PC-3 (cell line): ENCODE data around the gene LRRC7. TPM values are rescaled to one million over a fixed set of nuclear protein-coding genes. Genes with fewer than 3 reads are reported as not detected.

Source experiments
- ATAC-seq: fragments of 200-7000 bp; cut with Tn5 transposase; 2 replicates; pipeline ENCODE4 v1.9.1; 2020; ENCODE audit warnings: mild to moderate bottlenecking, moderate library complexity
- BruUV-seq: library from RNA; stranded (reverse); fragments of 400-500 nt; replicated peaks from 2 replicates; lab custom pipeline; 2021; lab: Mats Ljungman, UMichigan
- CTCF ChIA-PET: fragments of 300-600 bp; sonication (Branson Sonifier 250); formaldehyde crosslinking; loops from one replicate; lab custom pipeline; 2022; ENCODE audit warnings: antibody characterized with exemption; lab: Charles Lee
- POLR2A ChIA-PET: fragments of 300-600 bp; sonication (Branson Sonifier 250); formaldehyde crosslinking; loops from one replicate; lab custom pipeline; 2022; ENCODE audit warnings: antibody characterized with exemption; ENCODE audit not compliant: unreplicated experiment; lab: Charles Lee
- DNase-seq: peaks from one replicate; pipeline ENCODE4 v3.0.0-alpha.2; 2015
- H2AFZ ChIP-seq: fragments of 300-600 bp; sonication (generic); 2 replicates; pipeline ENCODE4 v1.6.0; 2016; ENCODE audit warnings: antibody characterized with exemption, low read length
- H3F3A ChIP-seq: fragments of 300-600 bp; sonication (generic); one replicate; pipeline ENCODE4 v1.6.0; 2017; ENCODE audit warnings: antibody characterized with exemption, low read length, control low read depth, mild to moderate bottlenecking; ENCODE audit not compliant: unreplicated experiment
- H3K27ac ChIP-seq: fragments of 300-600 bp; sonication (generic); 2 replicates; pipeline ENCODE4 v1.5.1; 2016; ENCODE audit warnings: mild to moderate bottlenecking, low read length
- H3K27me3 ChIP-seq: fragments of 300-600 bp; sonication (generic); 2 replicates; pipeline ENCODE4 v1.6.1; 2016; ENCODE audit warnings: low read length, mixed read lengths
- H3K36me3 ChIP-seq: fragments of 300-600 bp; sonication (generic); 2 replicates; pipeline ENCODE4 v1.6.1; 2016; ENCODE audit warnings: low read depth, mixed run types, low read length, mixed read lengths
- H3K4me1 ChIP-seq: fragments of 300-600 bp; sonication (generic); 2 replicates; pipeline ENCODE4 v1.5.1; 2016; ENCODE audit warnings: low read length; ENCODE audit not compliant: insufficient read depth
- H3K4me2 ChIP-seq: fragments of 300-600 bp; sonication (generic); 2 replicates; pipeline ENCODE4 v1.6.0; 2016; ENCODE audit warnings: low read length
- H3K4me3 ChIP-seq: fragments of 300-600 bp; sonication (generic); 2 replicates; pipeline ENCODE4 v1.5.1; 2016; ENCODE audit warnings: mild to moderate bottlenecking, low read length, mixed read lengths
- H3K79me2 ChIP-seq: fragments of 300-600 bp; sonication (generic); 2 replicates; pipeline ENCODE4 v1.6.1; 2017; ENCODE audit warnings: low read length, mixed read lengths
- H3K9ac ChIP-seq: fragments of 300-600 bp; sonication (generic); 2 replicates; pipeline ENCODE4 v1.6.0; 2016; ENCODE audit warnings: mild to moderate bottlenecking, low read length
- H3K9me2 ChIP-seq: fragments of 300-600 bp; sonication (generic); replicated peaks from 2 replicates; pipeline ENCODE4 v1.6.1; 2016; ENCODE audit warnings: mixed run types, low read length, mixed read lengths
- H3K9me3 ChIP-seq: fragments of 300-600 bp; sonication (generic); 2 replicates; pipeline ENCODE4 v1.6.1; 2016; ENCODE audit warnings: low read length, mixed read lengths
- H4K20me1 ChIP-seq: fragments of 300-600 bp; sonication (generic); 2 replicates; pipeline ENCODE4 v1.6.1; 2016; ENCODE audit warnings: low read length, mixed read lengths
- CTCF ChIP-seq: fragments of 300-600 bp; sonication (generic); conservative IDR thresholded peaks from 2 replicates; pipeline ENCODE4 v1.5.1; 2017; ENCODE audit warnings: antibody characterized with exemption, low read depth, mild to moderate bottlenecking, low read length
- EZH2 ChIP-seq: fragments of 300-600 bp; sonication (generic); IDR thresholded peaks from one replicate; pipeline ENCODE4 v1.6.1; 2017; ENCODE audit warnings: antibody characterized with exemption, mild to moderate bottlenecking, low read length; ENCODE audit not compliant: unreplicated experiment
- EZH2phosphoT487 ChIP-seq: fragments of 300-600 bp; sonication (generic); IDR thresholded peaks from 2 replicates; pipeline ENCODE4 v1.6.1; 2018; ENCODE audit warnings: mild to moderate bottlenecking, antibody characterized with exemption, low read length, borderline replicate concordance
- intact Hi-C: fragments of 100-400 bp; cut with micrococcal nuclease; formaldehyde crosslinking; loops from 2 replicates; pipeline ENCODE4 v1.9.0; 2023
- total RNA-seq: library from RNA; depleted of rRNA; stranded (reverse); fragments of >200 nt; gene quantifications from 2 replicates; pipeline ENCODE4 v1.2.3, GENCODE V29; 2014

LRRC7 gene
- total RNA-seq, 1 experiment from 2014 or later, result 0.04 TPM

GRCh38 chr1:69568421-69569174 lies 876 bp downstream of the LRRC7 start:
- DNase-seq (no peak), ATAC-seq (no peak)
- peaks cover 3% of the 10 kb centered on the region; the same call in 1 of the 2 replicates for H3K4me1 ChIP-seq
- H2AFZ ChIP-seq, result no peak overlapping the region; the same call in 1 of the 2 replicates
- no TSS peak for BruUV-seq
- no peaks in the 10 kb centered on the region for H4K20me1 ChIP-seq
- no peaks in the 10 kb centered on the region for H3F3A ChIP-seq
- POLR2A ChIA-PET, result no interaction called here
- no peak for TF ChIP-seq CTCF
- no peak for TF ChIP-seq EZH2phosphoT487
- TF ChIP-seq EZH2, result no peak
- no peaks in the 10 kb centered on the region for H3K79me2 ChIP-seq
- CTCF ChIA-PET, result no interaction called here
- H3K9me3 ChIP-seq, result no peaks in the 10 kb centered on the region
- H3K9me2 ChIP-seq, result no peaks in the 10 kb centered on the region
- no peak overlapping the region for H3K27ac ChIP-seq
- intact Hi-C loops, result no loop called here
- H3K36me3 ChIP-seq, result no peaks in the 10 kb centered on the region
- H3K4me3 ChIP-seq, result no peak overlapping the region
- peaks cover 57% of the 10 kb centered on the region for H3K27me3 ChIP-seq
- no peak overlapping the region for H3K9ac ChIP-seq
- peak overlapping the region; percentile 65; the same call in 1 of the 2 replicates for H3K4me2 ChIP-seq

GRCh38 chr1:69569175-69569541 lies 1.4 kb downstream of the LRRC7 start:
- ChIA-PET CTCF (no interaction called here), POLR2A (no interaction called here)
- BruUV-seq, result no TSS peak
- DNase-seq (no peak), ATAC-seq (no peak)
- TF ChIP-seq EZH2phosphoT487 (no peak), EZH2 (no peak), CTCF (no peak)
- Histone ChIP-seq H3K9me3 (no peaks in the 10 kb centered on the region), H3K27ac (no peak overlapping the region), H3F3A (no peaks in the 10 kb centered on the region), H3K36me3 (no peaks in the 10 kb centered on the region), H2AFZ (no peak overlapping the region), H3K27me3 (peaks cover 57% of the 10 kb centered on the region), H3K9ac (no peak overlapping the region), H3K79me2 (no peaks in the 10 kb centered on the region), H3K4me3 (no peak overlapping the region), H3K4me1 (peaks cover 3% of the 10 kb centered on the region; the same call in 1 of the 2 replicates), H3K4me2 (no peak overlapping the region), H3K9me2 (no peaks in the 10 kb centered on the region), H4K20me1 (no peaks in the 10 kb centered on the region)
- intact Hi-C loops, result no loop called here

- Histone ChIP-seq H3K4me2 (no peak overlapping the region), H3K4me1 (peaks cover 3% of the 10 kb centered on the region; the same call in 1 of the 2 replicates), H4K20me1 (no peaks in the 10 kb centered on the region), H3K4me3 (no peak overlapping the region), H3K9me3 (no peaks in the 10 kb centered on the region), H3K36me3 (no peaks in the 10 kb centered on the region), H3K9ac (no peak overlapping the region), H3K27me3 (peaks cover 54% of the 10 kb centered on the region), H3K9me2 (no peaks in the 10 kb centered on the region), H3K79me2 (no peaks in the 10 kb centered on the region), H3F3A (no peaks in the 10 kb centered on the region), H3K27ac (no peak overlapping the region), H2AFZ (no peak overlapping the region)
- intact Hi-C loops, result no loop called here
- no peak for ATAC-seq
- BruUV-seq, result no TSS peak
- ChIA-PET CTCF (no interaction called here), POLR2A (no interaction called here)
- no peak for DNase-seq
- TF ChIP-seq CTCF (no peak), EZH2 (no peak), EZH2phosphoT487 (no peak)
These were observed 2.0 kb downstream of the LRRC7 start for GRCh38 chr1:69569576-69570328.
